Caco-2 (cell line): Measurements from ENCODE around the gene SHISAL2A. TPM values are rescaled to one million over a fixed set of nuclear protein-coding genes. Genes with fewer than 3 reads are reported as not detected.

Source experiments
- BruUV-seq: library from RNA; stranded (reverse); fragments of 400-500 nt; replicated peaks from 2 replicates; lab custom pipeline; 2021; lab: Mats Ljungman, UMichigan
- CTCF ChIA-PET: fragments of 300-600 bp; sonication (Branson Sonifier 250); formaldehyde crosslinking; loops from one replicate; lab custom pipeline; 2022; ENCODE audit warnings: antibody characterized with exemption; lab: Charles Lee
- POLR2A ChIA-PET: fragments of 300-600 bp; sonication (Branson Sonifier 250); formaldehyde crosslinking; loops from one replicate; lab custom pipeline; 2022; ENCODE audit warnings: antibody characterized with exemption; lab: Charles Lee
- DNase-seq, 2 experiments: peaks; one replicate each; pipeline versions ENCODE4 v3.0.0 to v3.0.0-alpha.2; 2020 to 2022
- H3K27me3 ChIP-seq: replicated peaks from 2 replicates; pipeline ENCODE4 v1.6.0; 2011; ENCODE audit warnings: low read length; ENCODE audit not compliant: control insufficient read depth, insufficient read depth
- H3K36me3 ChIP-seq: 2 replicates; pipeline ENCODE4 v1.5.1; 2011; ENCODE audit warnings: low read length; ENCODE audit not compliant: control insufficient read depth, insufficient read depth
- H3K4me1 ChIP-seq: fragments of 250-450 bp; sonication (Bioruptor Pico); 2 replicates; pipeline ENCODE4 v1.5.1; 2020; ENCODE audit warnings: mild to moderate bottlenecking
- H3K4me3 ChIP-seq: 2 replicates; pipeline ENCODE4 v1.5.1; 2011; ENCODE audit warnings: low read depth, mild to moderate bottlenecking, control low read depth, low read length
- H3K9me3 ChIP-seq: fragments of 250-450 bp; sonication (Bioruptor Pico); 2 replicates; pipeline ENCODE4 v1.5.1; 2020; ENCODE audit warnings: mild to moderate bottlenecking, moderate library complexity
- H3K27ac Mint-ChIP-seq: one replicate; pipeline ENCODE4 v1.8.0; 2022; ENCODE audit warnings: mixed read lengths; ENCODE audit not compliant: unreplicated experiment
- H3K27me3 Mint-ChIP-seq: one replicate; pipeline ENCODE4 v1.8.0; 2022; ENCODE audit warnings: mixed read lengths; ENCODE audit not compliant: insufficient read depth, unreplicated experiment
- H3K36me3 Mint-ChIP-seq: one replicate; pipeline ENCODE4 v1.8.0; 2022; ENCODE audit warnings: mild to moderate bottlenecking, mixed read lengths; ENCODE audit not compliant: insufficient read depth, unreplicated experiment
- H3K4me1 Mint-ChIP-seq: one replicate; pipeline ENCODE4 v1.8.0; 2022; ENCODE audit warnings: low read depth, mixed read lengths; ENCODE audit not compliant: unreplicated experiment
- H3K4me3 Mint-ChIP-seq: one replicate; pipeline ENCODE4 v1.8.0; 2022; ENCODE audit warnings: mild to moderate bottlenecking, moderate library complexity, mixed read lengths; ENCODE audit not compliant: unreplicated experiment
- H3K9me3 Mint-ChIP-seq: one replicate; pipeline ENCODE4 v1.8.0; 2022; ENCODE audit warnings: mixed read lengths; ENCODE audit not compliant: unreplicated experiment
- intact Hi-C: fragments of 100-400 bp; cut with micrococcal nuclease; formaldehyde crosslinking; loops from one replicate; pipeline ENCODE4 v1.10.0; 2022; ENCODE audit not compliant: unreplicated experiment
- total RNA-seq: library from RNA; stranded (reverse); gene quantifications from 2 replicates; pipeline ENCODE4 v1.2.3, GENCODE V29; 2022
- TF ChIP-seq, protein P1 (sequence below), 2 experiments: fragments of 200-600 bp in 1 of 2; IDR thresholded peaks; 1 replicate in 1 of 2; 2 replicates in 1 of 2; pipeline versions ENCODE4 v1.5.1 to v1.8.0; 2011 to 2022; ENCODE audit warnings: antibody characterized with exemption in 1 of 2, control low read depth in 1 of 2, inconsistent platforms in 1 of 2, low read depth in 1 of 2, low read length in 1 of 2, mild to moderate bottlenecking in 1 of 2, moderate library complexity in 1 of 2; ENCODE audit not compliant: insufficient read depth in 1 of 2, severe bottlenecking in 1 of 2, unreplicated experiment in 1 of 2

Gene SHISAL2A
- total RNA-seq, 1 experiment from 2014 or later = 3.7 TPM

DNA sequence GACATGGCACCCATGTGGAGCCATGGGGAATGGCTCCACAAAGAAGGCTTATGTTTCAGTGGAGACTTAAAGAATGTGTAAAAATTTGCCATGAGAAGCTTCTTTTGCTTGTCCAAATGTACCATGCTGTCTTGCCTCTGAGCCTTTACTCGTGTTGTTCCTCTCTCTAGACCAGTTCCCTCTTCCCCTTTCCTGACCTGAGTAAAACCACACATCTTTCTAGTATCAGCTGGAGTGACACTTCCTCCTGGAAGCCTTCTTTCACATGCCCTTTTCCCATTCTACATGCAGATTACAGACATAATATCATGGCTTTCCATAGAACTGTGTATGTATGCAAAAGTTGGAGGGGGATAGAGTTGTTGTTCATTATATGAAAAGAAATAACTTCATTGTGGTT, 44.4 kb upstream of the SHISAL2A start:
- H3K4me3 ChIP-seq = no peak overlapping the region
- intact Hi-C loops = no loop called here
- H3K27ac Mint-ChIP-seq = no peak overlapping the region
- no peaks in the 10 kb centered on the region for H3K4me1 ChIP-seq
- H3K4me3 Mint-ChIP-seq = no peak overlapping the region
- H3K4me1 Mint-ChIP-seq = no peaks in the 10 kb centered on the region
- ChIA-PET POLR2A (no interaction called here), CTCF (no interaction called here)
- no peak for DNase-seq
- H3K9me3 Mint-ChIP-seq = no peaks in the 10 kb centered on the region
- no peaks in the 10 kb centered on the region for H3K36me3 Mint-ChIP-seq
- H3K36me3 ChIP-seq = no peaks in the 10 kb centered on the region
- no TSS peak for BruUV-seq
- H3K9me3 ChIP-seq = no peaks in the 10 kb centered on the region
- no peaks in the 10 kb centered on the region for H3K27me3 ChIP-seq
- no peaks in the 10 kb centered on the region for H3K27me3 Mint-ChIP-seq
- TF ChIP-seq, protein P1, sequence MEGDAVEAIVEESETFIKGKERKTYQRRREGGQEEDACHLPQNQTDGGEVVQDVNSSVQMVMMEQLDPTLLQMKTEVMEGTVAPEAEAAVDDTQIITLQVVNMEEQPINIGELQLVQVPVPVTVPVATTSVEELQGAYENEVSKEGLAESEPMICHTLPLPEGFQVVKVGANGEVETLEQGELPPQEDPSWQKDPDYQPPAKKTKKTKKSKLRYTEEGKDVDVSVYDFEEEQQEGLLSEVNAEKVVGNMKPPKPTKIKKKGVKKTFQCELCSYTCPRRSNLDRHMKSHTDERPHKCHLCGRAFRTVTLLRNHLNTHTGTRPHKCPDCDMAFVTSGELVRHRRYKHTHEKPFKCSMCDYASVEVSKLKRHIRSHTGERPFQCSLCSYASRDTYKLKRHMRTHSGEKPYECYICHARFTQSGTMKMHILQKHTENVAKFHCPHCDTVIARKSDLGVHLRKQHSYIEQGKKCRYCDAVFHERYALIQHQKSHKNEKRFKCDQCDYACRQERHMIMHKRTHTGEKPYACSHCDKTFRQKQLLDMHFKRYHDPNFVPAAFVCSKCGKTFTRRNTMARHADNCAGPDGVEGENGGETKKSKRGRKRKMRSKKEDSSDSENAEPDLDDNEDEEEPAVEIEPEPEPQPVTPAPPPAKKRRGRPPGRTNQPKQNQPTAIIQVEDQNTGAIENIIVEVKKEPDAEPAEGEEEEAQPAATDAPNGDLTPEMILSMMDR (IDR thresholded peaks at IDR 0.05; ENCODE audit: insufficient read depth in 1 of 2, low read depth in 1 of 2, low read length in 1 of 2, severe bottlenecking in 1 of 2, unreplicated experiment in 1 of 2) = no peak

DNA sequence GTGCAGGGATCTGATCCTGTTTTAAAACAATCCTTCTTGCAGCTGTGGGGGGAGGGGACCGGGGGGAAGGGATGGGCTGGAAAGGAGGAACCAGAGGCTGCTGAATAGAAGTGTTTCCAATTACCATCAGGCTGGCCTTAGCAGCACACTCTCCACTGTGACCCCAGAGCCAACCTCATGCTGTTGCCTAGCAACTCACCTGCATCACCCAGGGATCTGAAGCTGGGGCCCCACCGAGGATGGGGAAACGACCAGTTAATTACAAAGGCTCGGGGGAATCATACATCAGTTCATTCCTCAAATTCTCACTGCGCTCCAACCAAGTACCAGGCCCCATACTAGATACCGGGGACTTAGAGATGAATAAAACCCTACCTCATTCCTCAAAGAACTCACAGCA, 42.7 kb upstream of the SHISAL2A start:
- BruUV-seq = no TSS peak
- intact Hi-C loops = no loop called here
- no peaks in the 10 kb centered on the region for H3K36me3 ChIP-seq
- no peaks in the 10 kb centered on the region for H3K27me3 ChIP-seq
- Mint-ChIP-seq H3K36me3 (no peaks in the 10 kb centered on the region), H3K4me1 (no peaks in the 10 kb centered on the region), H3K27me3 (no peaks in the 10 kb centered on the region), H3K9me3 (no peaks in the 10 kb centered on the region), H3K4me3 (no peak overlapping the region), H3K27ac (no peak overlapping the region)
- no peaks in the 10 kb centered on the region for H3K4me1 ChIP-seq
- H3K9me3 ChIP-seq = no peaks in the 10 kb centered on the region
- POLR2A ChIA-PET = no interaction called here
- CTCF ChIA-PET = no interaction called here
- H3K4me3 ChIP-seq = no peak overlapping the region
- TF ChIP-seq, protein P1 (IDR thresholded peaks at IDR 0.05; ENCODE audit: insufficient read depth in 1 of 2, low read depth in 1 of 2, low read length in 1 of 2, severe bottlenecking in 1 of 2, unreplicated experiment in 1 of 2) = no peak
- DNase-seq = no peak

DNA sequence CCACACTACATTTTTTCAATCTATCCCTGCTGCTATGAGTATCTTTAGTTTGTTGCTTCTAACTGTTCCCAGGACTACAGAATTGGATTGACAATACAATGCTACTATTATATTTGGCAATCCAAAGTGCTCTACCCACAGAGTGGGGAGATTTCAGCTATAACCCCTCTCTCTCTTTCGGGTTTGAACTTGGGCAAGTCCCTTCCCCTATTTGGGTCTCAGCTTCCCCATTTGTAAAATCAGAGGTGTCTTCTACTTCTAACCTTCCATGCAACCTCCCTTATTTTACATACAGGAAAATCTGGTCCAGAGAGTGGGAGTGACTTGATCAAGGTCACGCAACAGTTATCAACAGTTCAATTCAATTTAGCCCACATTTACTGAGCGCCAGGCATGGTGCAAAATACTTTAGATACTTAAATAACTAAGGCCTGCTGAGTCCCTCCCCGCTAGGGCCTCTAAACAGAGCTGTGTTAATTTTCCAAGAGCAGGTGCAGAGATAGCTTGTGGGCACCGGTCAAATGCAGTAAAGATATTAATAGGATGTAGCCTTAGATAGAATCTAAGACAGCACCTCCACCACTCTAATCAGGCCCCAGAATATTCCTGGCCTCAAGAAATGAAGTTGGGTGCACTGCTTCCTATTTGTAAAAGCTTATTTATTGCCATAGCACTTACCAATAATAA, 40.2 kb upstream of the SHISAL2A start:
- TF ChIP-seq, protein P1 (IDR thresholded peaks at IDR 0.05; ENCODE audit: insufficient read depth in 1 of 2, low read depth in 1 of 2, low read length in 1 of 2, severe bottlenecking in 1 of 2, unreplicated experiment in 1 of 2) = no peak
- ChIA-PET POLR2A (no interaction called here), CTCF (no interaction called here)
- Mint-ChIP-seq H3K4me1 (no peaks in the 10 kb centered on the region), H3K4me3 (no peak overlapping the region), H3K36me3 (peaks cover 1% of the 10 kb centered on the region), H3K27me3 (no peaks in the 10 kb centered on the region), H3K9me3 (no peaks in the 10 kb centered on the region), H3K27ac (no peak overlapping the region)
- Histone ChIP-seq H3K27me3 (no peaks in the 10 kb centered on the region), H3K4me1 (no peaks in the 10 kb centered on the region), H3K36me3 (no peaks in the 10 kb centered on the region), H3K9me3 (no peaks in the 10 kb centered on the region), H3K4me3 (no peak overlapping the region)
- intact Hi-C loops = no loop called here
- no TSS peak for BruUV-seq
- DNase-seq = no peak
